NB4 (cell line): ENCODE results near the gene NIPAL3.

Experiments
- DNase-seq: peaks from one replicate; pipeline ENCODE4 v3.0.0; 2010; ENCODE audit warnings: low read depth
- H3K4me3 ChIP-seq: one replicate; pipeline ENCODE4 v1.5.1; 2011; ENCODE audit warnings: mild to moderate bottlenecking, low read depth, low read length, moderate library complexity
- CTCF ChIP-seq: IDR thresholded peaks from one replicate; pipeline ENCODE4 v1.5.1; 2012; ENCODE audit warnings: low read depth, low read length
- MAX ChIP-seq: IDR thresholded peaks from 2 replicates; pipeline ENCODE4 v1.6.1; 2011; ENCODE audit warnings: low read depth, low read length
- MYC ChIP-seq: IDR thresholded peaks from 2 replicates; pipeline ENCODE4 v1.6.1; 2011; ENCODE audit warnings: low read depth, low read length
- POLR2A ChIP-seq: IDR thresholded peaks from 2 replicates; pipeline ENCODE4 v1.6.1; 2011; ENCODE audit warnings: mild to moderate bottlenecking; ENCODE audit not compliant: insufficient read length; ENCODE audit errors: extremely low read depth

NIPAL3 gene

GRCh38 chr1:24435782-24436365 lies 20.3 kb downstream of the NIPAL3 start:
- no peak overlapping the region for H3K4me3 ChIP-seq
- TF ChIP-seq POLR2A, result no peak
- TF ChIP-seq CTCF, result no peak
- no peak for TF ChIP-seq MYC
- TF ChIP-seq MAX, result no peak

GRCh38 chr1:24437631-24438396 lies 22.2 kb downstream of the NIPAL3 start:
- no peak for TF ChIP-seq CTCF
- no peak for TF ChIP-seq MYC
- TF ChIP-seq POLR2A, result no peak
- no peak for TF ChIP-seq MAX
- H3K4me3 ChIP-seq, result no peak overlapping the region
- DNase-seq, result no peak

More at GRCh38 chr1:24435782-24436365, 20.3 kb downstream of the NIPAL3 start:
- DNase-seq, result no peak

- no peak overlapping the region for H3K4me3 ChIP-seq
- TF ChIP-seq MAX (no peak), POLR2A (no peak), MYC (no peak), CTCF (no peak)
- DNase-seq, result no peak
Measured at GRCh38 chr1:24438423-24438901, 22.9 kb downstream of the NIPAL3 start.

GRCh38 chr1:24440436-24440835 lies 24.8 kb downstream of the NIPAL3 start:
- no peak for DNase-seq
- TF ChIP-seq POLR2A, result no peak
- no peak for TF ChIP-seq MAX
- TF ChIP-seq MYC, result no peak
- no peak for TF ChIP-seq CTCF
- H3K4me3 ChIP-seq, result no peak overlapping the region

GRCh38 chr1:24441480-24441879 lies 25.9 kb downstream of the NIPAL3 start:
- H3K4me3 ChIP-seq, result no peak overlapping the region
- no peak for DNase-seq
- TF ChIP-seq CTCF (no peak), POLR2A (no peak), MAX (no peak), MYC (no peak)
